HFFc6 (cell line): Measurements from ENCODE around the gene SHROOM2. TPM values are rescaled to one million over a fixed set of nuclear protein-coding genes. Genes with fewer than 3 reads are reported as not detected.
A peak's percentile ranks its signal among the peaks of the same experiment; 100 is the strongest.

Source experiments
- DNase-seq: peaks from one replicate; pipeline ENCODE4 v3.0.0-alpha.2; 2018
- H3K27ac Mint-ChIP-seq: 2 replicates; pipeline ENCODE4 v1.8.0; 2020; ENCODE audit warnings: mild to moderate bottlenecking, mixed read lengths
- H3K27me3 Mint-ChIP-seq: 2 replicates; pipeline ENCODE4 v1.8.0; 2021; ENCODE audit warnings: mild to moderate bottlenecking, moderate library complexity, mixed read lengths; ENCODE audit not compliant: insufficient read depth
- H3K36me3 Mint-ChIP-seq: 2 replicates; pipeline ENCODE4 v1.8.0; 2021; ENCODE audit warnings: low read depth, mixed read lengths
- H3K4me1 Mint-ChIP-seq: 2 replicates; pipeline ENCODE4 v1.8.0; 2020; ENCODE audit warnings: low read depth, mixed read lengths
- H3K4me3 Mint-ChIP-seq: 2 replicates; pipeline ENCODE4 v1.8.0; 2020; ENCODE audit warnings: mild to moderate bottlenecking, moderate library complexity, mixed read lengths
- H3K9me3 Mint-ChIP-seq: 2 replicates; pipeline ENCODE4 v1.8.0; 2020; ENCODE audit warnings: mild to moderate bottlenecking, mixed read lengths
- CTCF ChIP-seq: fragments of 200-600 bp; sonication (generic); IDR thresholded peaks from 2 replicates; pipeline ENCODE4 v1.5.0; 2021; ENCODE audit warnings: antibody characterized with exemption, mild to moderate bottlenecking
- total RNA-seq, 6 experiments: library from RNA; stranded (reverse); fragmentation: NEBNext Ultra II Directional; extraction: Animal tissue kit (Norgen Biotek cat#: 25700); gene quantifications; 2 replicates in 1 of 6; 3 replicates in 5 of 6; pipeline ENCODE4 v1.2.3, GENCODE V29; 2021

SHROOM2 gene
- total RNA-seq, 6 experiments from 2014 or later = 1.6 to 3.5 (median 2.9) TPM

- peaks cover 7% of the 10 kb centered on the region; the same call in 1 of the 2 replicates for H3K4me1 Mint-ChIP-seq
- H3K4me3 Mint-ChIP-seq = no peak overlapping the region
- no peak for TF ChIP-seq CTCF
- H3K36me3 Mint-ChIP-seq = no peaks in the 10 kb centered on the region
- peaks cover 3% of the 10 kb centered on the region for H3K27me3 Mint-ChIP-seq
- no peaks in the 10 kb centered on the region for H3K9me3 Mint-ChIP-seq
- no peak overlapping the region for H3K27ac Mint-ChIP-seq
- no peak for DNase-seq
Observed at GRCh38 chrX:9882669-9883446, 96.6 kb downstream of the SHROOM2 start.

GRCh38 chrX:9884031-9884779, 98.0 kb downstream of the SHROOM2 start:
- no peak overlapping the region for H3K27ac Mint-ChIP-seq
- peaks cover 3% of the 10 kb centered on the region for H3K27me3 Mint-ChIP-seq
- H3K9me3 Mint-ChIP-seq = no peaks in the 10 kb centered on the region

GRCh38 chrX:9885150-9885549, 98.9 kb downstream of the SHROOM2 start:
- Mint-ChIP-seq H3K9me3 (no peaks in the 10 kb centered on the region), H3K27me3 (peaks cover 3% of the 10 kb centered on the region), H3K27ac (no peak overlapping the region), H3K4me1 (peaks cover 15% of the 10 kb centered on the region), H3K4me3 (no peak overlapping the region), H3K36me3 (no peaks in the 10 kb centered on the region)
- TF ChIP-seq CTCF = peak; percentile 73
- DNase-seq = no peak

More at GRCh38 chrX:9884031-9884779, 98.0 kb downstream of the SHROOM2 start:
- H3K4me3 Mint-ChIP-seq = no peak overlapping the region
- DNase-seq = no peak
- H3K36me3 Mint-ChIP-seq = no peaks in the 10 kb centered on the region
- no peak for TF ChIP-seq CTCF
- peaks cover 12% of the 10 kb centered on the region for H3K4me1 Mint-ChIP-seq

- no peaks in the 10 kb centered on the region for H3K36me3 Mint-ChIP-seq
- H3K27ac Mint-ChIP-seq = no peak overlapping the region
- no peaks in the 10 kb centered on the region for H3K9me3 Mint-ChIP-seq
- no peak for TF ChIP-seq CTCF
- no peak overlapping the region for H3K4me3 Mint-ChIP-seq
- peaks cover 15% of the 10 kb centered on the region for H3K4me1 Mint-ChIP-seq
- no peak for DNase-seq
- H3K27me3 Mint-ChIP-seq = peaks cover 2% of the 10 kb centered on the region; the same call in 1 of the 2 replicates
Observed at GRCh38 chrX:9887659-9888297, 101.5 kb downstream of the SHROOM2 start.

- H3K4me3 Mint-ChIP-seq = no peak overlapping the region
- TF ChIP-seq CTCF = no peak
- DNase-seq = peak; percentile 48
- no peaks in the 10 kb centered on the region for H3K9me3 Mint-ChIP-seq
- H3K27ac Mint-ChIP-seq = no peak overlapping the region
- H3K4me1 Mint-ChIP-seq = peaks cover 15% of the 10 kb centered on the region
- H3K27me3 Mint-ChIP-seq = peaks cover 2% of the 10 kb centered on the region; the same call in 1 of the 2 replicates
- no peaks in the 10 kb centered on the region for H3K36me3 Mint-ChIP-seq
Observed at GRCh38 chrX:9888953-9889470, 102.8 kb downstream of the SHROOM2 start.
